ENCODE data around the gene MBP. TPM values are rescaled to one million over a fixed set of nuclear protein-coding genes. Genes with fewer than 3 reads are reported as not detected.

Gene MBP
- total RNA-seq, 4 donors from 2014 or later, result 18.1 to 58.8 (median 30.6) TPM

- TF ChIP-seq CTCF (IDR thresholded peaks at IDR 0.05; ENCODE audit: low read depth), result no peak
Observed at GRCh38 chr18:76951456-76952247, 180.9 kb downstream of the MBP start.

GRCh38 chr18:76948345-76948744 is 184.2 kb downstream of the MBP start:
- no peak for TF ChIP-seq CTCF (IDR thresholded peaks at IDR 0.05; ENCODE audit: low read depth)

- TF ChIP-seq CTCF (IDR thresholded peaks at IDR 0.05; ENCODE audit: low read depth), result no peak
Observed at GRCh38 chr18:76943542-76944339, 188.8 kb downstream of the MBP start.

GRCh38 chr18:76941284-76941683 is 191.3 kb downstream of the MBP start:
- TF ChIP-seq CTCF (IDR thresholded peaks at IDR 0.05; ENCODE audit: low read depth), result no peak

GRCh38 chr18:76938619-76939018 is 194.0 kb downstream of the MBP start:
- no peak for TF ChIP-seq CTCF (IDR thresholded peaks at IDR 0.05; ENCODE audit: low read depth)

- no peak for TF ChIP-seq CTCF (IDR thresholded peaks at IDR 0.05; ENCODE audit: low read depth)
Observed at GRCh38 chr18:76937597-76937996, 195.0 kb downstream of the MBP start.

GRCh38 chr18:76936877-76937276 is 195.7 kb downstream of the MBP start:
- TF ChIP-seq CTCF (IDR thresholded peaks at IDR 0.05; ENCODE audit: low read depth), result no peak
